Measurements from ENCODE around the gene HIBCH. TPM values are rescaled to one million over a fixed set of nuclear protein-coding genes. Genes with fewer than 3 reads are reported as not detected.
A peak's percentile ranks its signal among the peaks of the same experiment; 100 is the strongest.

Gene HIBCH
- total RNA-seq, 1 donor from 2014 or later, result 21.2 TPM

GRCh38 chr2:190214426-190215194, 105.0 kb downstream of the HIBCH start:
- DNase-seq (ENCODE audit: missing footprints) (no peak), ATAC-seq (no peak)
- intact Hi-C loops (cut with DNase I), result no loop called here

- ATAC-seq (no peak), DNase-seq (ENCODE audit: missing footprints) (peak; percentile 55)
- intact Hi-C loops (cut with DNase I), result no loop called here
Observed at GRCh38 chr2:190213441-190214335, 105.9 kb downstream of the HIBCH start.

GRCh38 chr2:190210471-190210870, 109.2 kb downstream of the HIBCH start:
- DNase-seq (ENCODE audit: missing footprints) (no peak), ATAC-seq (no peak)
- intact Hi-C loops (cut with DNase I), result no loop called here

- DNase-seq (ENCODE audit: missing footprints) (no peak), ATAC-seq (no peak)
- intact Hi-C loops (cut with DNase I), result no loop called here
Observed at GRCh38 chr2:190209559-190209958, 110.1 kb downstream of the HIBCH start.

- DNase-seq (ENCODE audit: missing footprints) (no peak), ATAC-seq (no peak)
- intact Hi-C loops (cut with DNase I), result no loop called here
Observed at GRCh38 chr2:190207930-190208329, 111.7 kb downstream of the HIBCH start.

GRCh38 chr2:190205657-190206056, 114.0 kb downstream of the HIBCH start:
- ATAC-seq (peak; percentile 52), DNase-seq (ENCODE audit: missing footprints) (no peak)
- intact Hi-C loops (cut with DNase I), result no loop called here

GRCh38 chr2:190202604-190203003, 117.0 kb downstream of the HIBCH start:
- intact Hi-C loops (cut with DNase I), result no loop called here
- DNase-seq (ENCODE audit: missing footprints), result no peak
- ATAC-seq, result no peak

GRCh38 chr2:190202018-190202417, 117.6 kb downstream of the HIBCH start:
- intact Hi-C loops (cut with DNase I), result no loop called here
- ATAC-seq (no peak), DNase-seq (ENCODE audit: missing footprints) (no peak)

GRCh38 chr2:190200603-190201002, 119.0 kb downstream of the HIBCH start:
- ATAC-seq (no peak), DNase-seq (ENCODE audit: missing footprints) (no peak)
- intact Hi-C loops (cut with DNase I), result no loop called here

GRCh38 chr2:190199530-190199929, 120.1 kb downstream of the HIBCH start:
- ATAC-seq (peak; percentile 28), DNase-seq (ENCODE audit: missing footprints) (no peak)
- intact Hi-C loops (cut with DNase I), result no loop called here

GRCh38 chr2:190199109-190199508, 120.5 kb downstream of the HIBCH start:
- ATAC-seq (peak; percentile 53), DNase-seq (ENCODE audit: missing footprints) (no peak)
- intact Hi-C loops (cut with DNase I), result no loop called here

GRCh38 chr2:190197143-190197720, 122.4 kb downstream of the HIBCH start:
- ATAC-seq, result no peak
- no peak for DNase-seq (ENCODE audit: missing footprints)
- intact Hi-C loops (cut with DNase I), result no loop called here

GRCh38 chr2:190190507-190191162, 129.0 kb downstream of the HIBCH start:
- DNase-seq (ENCODE audit: missing footprints) (no peak), ATAC-seq (no peak)
- intact Hi-C loops (cut with DNase I), result no loop called here

- no peak for DNase-seq (ENCODE audit: missing footprints)
- no peak for ATAC-seq
- intact Hi-C loops (cut with DNase I), result no loop called here
Observed at GRCh38 chr2:190188289-190188688, 131.3 kb downstream of the HIBCH start.

- DNase-seq (ENCODE audit: missing footprints) (no peak), ATAC-seq (no peak)
- intact Hi-C loops (cut with DNase I), result no loop called here
Observed at GRCh38 chr2:190186238-190186637, 133.4 kb downstream of the HIBCH start.

GRCh38 chr2:190185380-190185779, 134.2 kb downstream of the HIBCH start:
- ATAC-seq (no peak), DNase-seq (ENCODE audit: missing footprints) (no peak)
- intact Hi-C loops (cut with DNase I), result no loop called here

GRCh38 chr2:190184460-190184859, 135.2 kb downstream of the HIBCH start:
- ATAC-seq, result no peak
- intact Hi-C loops (cut with DNase I), result loop anchor here (5.0 kb wide), 3 partner anchors 97 to 283 kb away; partner anchors contain the start of gene HIBCH
- no peak for DNase-seq (ENCODE audit: missing footprints)

GRCh38 chr2:190183539-190183938, 136.1 kb downstream of the HIBCH start:
- DNase-seq (ENCODE audit: missing footprints), result no peak
- intact Hi-C loops (cut with DNase I), result loop anchor here (5.0 kb wide), 3 partner anchors 96 to 284 kb away; partner anchors contain the start of gene HIBCH
- ATAC-seq, result no peak

- intact Hi-C loops (cut with DNase I), result loop anchor here (5.0 kb wide), 3 partner anchors 95 to 285 kb away; partner anchors contain the start of gene HIBCH
- no peak for ATAC-seq
- DNase-seq (ENCODE audit: missing footprints), result no peak
Observed at GRCh38 chr2:190182071-190182524, 137.5 kb downstream of the HIBCH start.
